Esophagus squamous epithelium (tissue), 4 donors: Measurements from ENCODE around the gene SMARCD1.

Source experiments
- POLR2A ChIP-seq, 4 donors: fragments of 450-650 bp; IDR thresholded peaks; one replicate each; pipeline ENCODE4 v1.6.1; 2017; ENCODE audit warnings: antibody characterized with exemption in 4 of 4, mild to moderate bottlenecking in 4 of 4, moderate library complexity in 3 of 4
- TF ChIP-seq, protein P1 (sequence below), 6 experiments: fragments of 450-650 bp in 4 of 6; fragments of 200-600 bp in 2 of 6; sonication (generic) in 2 of 6; IDR thresholded peaks; one replicate each; pipeline ENCODE4 v1.5.1; 2016 to 2019; ENCODE audit warnings: antibody characterized with exemption in 6 of 6, mild to moderate bottlenecking in 4 of 6, moderate library complexity in 4 of 6

DNA sequence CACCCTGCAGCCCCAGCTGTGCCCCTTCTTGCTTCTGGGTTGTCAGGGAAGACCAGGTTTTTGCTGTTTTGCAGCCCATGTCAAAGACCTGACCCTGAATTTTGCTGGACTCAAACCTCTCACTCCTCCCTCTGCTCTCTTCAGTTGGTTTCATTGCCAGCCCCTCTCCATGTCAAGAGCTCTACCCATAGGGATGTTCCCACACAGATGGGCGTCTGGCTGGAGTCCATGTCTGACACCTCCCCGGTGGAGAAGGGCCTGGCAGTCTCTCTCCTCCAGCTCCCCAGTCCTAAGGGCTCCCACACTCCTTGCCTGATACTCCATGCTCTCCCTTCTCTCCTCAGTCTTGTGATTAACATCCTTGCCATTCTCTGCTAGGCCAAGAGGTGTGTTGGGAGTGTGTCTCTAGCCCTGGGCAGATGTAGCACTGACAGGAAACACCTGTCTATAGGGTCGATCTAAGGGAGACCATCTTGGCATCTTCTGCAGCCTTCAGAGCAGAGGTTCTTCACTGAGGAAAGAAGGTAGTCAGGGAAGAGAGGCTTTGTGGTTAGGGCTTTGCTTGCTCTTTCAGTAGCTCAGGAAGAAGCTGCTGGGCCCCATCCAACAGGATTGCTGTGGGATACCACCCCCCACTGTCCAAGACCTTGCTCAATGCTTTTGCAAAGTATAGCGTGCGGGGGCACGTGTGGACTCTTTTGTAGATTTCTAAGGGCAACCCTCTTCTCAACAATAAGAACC, 23.0 kb upstream of the SMARCD1 start:
- no peak for TF ChIP-seq POLR2A (IDR thresholded peaks at IDR 0.05)
- TF ChIP-seq, protein P1, sequence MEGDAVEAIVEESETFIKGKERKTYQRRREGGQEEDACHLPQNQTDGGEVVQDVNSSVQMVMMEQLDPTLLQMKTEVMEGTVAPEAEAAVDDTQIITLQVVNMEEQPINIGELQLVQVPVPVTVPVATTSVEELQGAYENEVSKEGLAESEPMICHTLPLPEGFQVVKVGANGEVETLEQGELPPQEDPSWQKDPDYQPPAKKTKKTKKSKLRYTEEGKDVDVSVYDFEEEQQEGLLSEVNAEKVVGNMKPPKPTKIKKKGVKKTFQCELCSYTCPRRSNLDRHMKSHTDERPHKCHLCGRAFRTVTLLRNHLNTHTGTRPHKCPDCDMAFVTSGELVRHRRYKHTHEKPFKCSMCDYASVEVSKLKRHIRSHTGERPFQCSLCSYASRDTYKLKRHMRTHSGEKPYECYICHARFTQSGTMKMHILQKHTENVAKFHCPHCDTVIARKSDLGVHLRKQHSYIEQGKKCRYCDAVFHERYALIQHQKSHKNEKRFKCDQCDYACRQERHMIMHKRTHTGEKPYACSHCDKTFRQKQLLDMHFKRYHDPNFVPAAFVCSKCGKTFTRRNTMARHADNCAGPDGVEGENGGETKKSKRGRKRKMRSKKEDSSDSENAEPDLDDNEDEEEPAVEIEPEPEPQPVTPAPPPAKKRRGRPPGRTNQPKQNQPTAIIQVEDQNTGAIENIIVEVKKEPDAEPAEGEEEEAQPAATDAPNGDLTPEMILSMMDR (IDR thresholded peaks at IDR 0.05): no peak
